Hepatocyte (in vitro differentiated cells): ENCODE measurements around the gene CORO2A. TPM values are rescaled to one million over a fixed set of nuclear protein-coding genes. Genes with fewer than 3 reads are reported as not detected.

ENCODE experiments used
- DNase-seq: peaks from one replicate; pipeline ENCODE4 v3.0.0-alpha.2; 2016; ENCODE audit warnings: low spot score
- H2AFZ ChIP-seq: fragments of 200-600 bp; sonication (generic); 2 replicates; pipeline ENCODE4 v1.6.0; 2016; ENCODE audit warnings: antibody characterized with exemption, mild to moderate bottlenecking
- H3K27ac ChIP-seq: fragments of 200-600 bp; sonication (generic); 2 replicates; pipeline ENCODE4 v1.5.1; 2016; ENCODE audit warnings: mild to moderate bottlenecking
- H3K27me3 ChIP-seq: fragments of 200-600 bp; sonication (generic); 2 replicates; pipeline ENCODE4 v1.6.1; 2016
- H3K36me3 ChIP-seq: fragments of 200-600 bp; sonication (generic); replicated peaks from 2 replicates; pipeline ENCODE4 v1.5.1; 2016; ENCODE audit warnings: low read depth; ENCODE audit not compliant: insufficient read depth
- H3K4me1 ChIP-seq: fragments of 200-600 bp; sonication (generic); 2 replicates; pipeline ENCODE4 v1.5.1; 2016; ENCODE audit warnings: mild to moderate bottlenecking, moderate library complexity; ENCODE audit not compliant: insufficient read depth
- H3K4me2 ChIP-seq: fragments of 200-600 bp; sonication (generic); 2 replicates; pipeline ENCODE4 v1.6.0; 2016
- H3K4me3 ChIP-seq: fragments of 200-600 bp; sonication (generic); 2 replicates; pipeline ENCODE4 v1.5.1; 2016; ENCODE audit warnings: mild to moderate bottlenecking
- H3K79me2 ChIP-seq: fragments of 200-600 bp; sonication (generic); 2 replicates; pipeline ENCODE4 v1.6.0; 2017; ENCODE audit warnings: mild to moderate bottlenecking
- H3K9me2 ChIP-seq: fragments of 200-600 bp; sonication (generic); replicated peaks from 2 replicates; pipeline ENCODE4 v1.6.0; 2017; ENCODE audit warnings: mild to moderate bottlenecking; ENCODE audit not compliant: insufficient read depth
- H3K9me3 ChIP-seq: fragments of 200-600 bp; sonication (generic); 2 replicates; pipeline ENCODE4 v1.5.1; 2016; ENCODE audit warnings: low read depth, mild to moderate bottlenecking
- H4K20me1 ChIP-seq: fragments of 200-600 bp; sonication (generic); 2 replicates; pipeline ENCODE4 v1.6.0; 2016; ENCODE audit warnings: mild to moderate bottlenecking; ENCODE audit not compliant: insufficient read depth, poor library complexity, severe bottlenecking
- EZH2 ChIP-seq: fragments of 200-600 bp; sonication (generic); IDR thresholded peaks from 2 replicates; pipeline ENCODE4 v1.6.1; 2016; ENCODE audit warnings: antibody characterized with exemption, mild to moderate bottlenecking, borderline replicate concordance
- EZH2phosphoT487 ChIP-seq: fragments of 200-600 bp; sonication (generic); IDR thresholded peaks from one replicate; pipeline ENCODE4 v1.6.1; 2018; ENCODE audit warnings: antibody characterized with exemption, mild to moderate bottlenecking, low read depth, moderate library complexity; ENCODE audit not compliant: unreplicated experiment, severe bottlenecking
- WGBS: methylation state at CpG from one replicate; pipeline ENCODE4 v1.1.6; 2016; ENCODE audit warnings: low lambda C conversion rate; ENCODE audit errors: missing lambda C conversion rate; 5-methylcytosine and 5-hydroxymethylcytosine counted together
- polyA plus RNA-seq: library from polyadenylated mRNA; unstranded; fragments of >200 nt; fragmentation: Nextera tagmentation; extraction: Ambion mirVana; gene quantifications from 2 replicates; pipeline ENCODE4 v1.2.1, GENCODE V29; 2016
- total RNA-seq: library from RNA; depleted of rRNA; stranded (reverse); fragments of >200 nt; gene quantifications from 2 replicates; pipeline ENCODE4 v1.2.3, GENCODE V29; 2014
- TF ChIP-seq, protein P1 (sequence below): fragments of 200-600 bp; sonication (generic); IDR thresholded peaks from 2 replicates; pipeline ENCODE4 v1.5.1; 2016; ENCODE audit warnings: antibody characterized with exemption, mild to moderate bottlenecking; ENCODE audit not compliant: poor library complexity

Gene CORO2A
- total and polyA plus RNA-seq, 2 experiments from 2014 or later = 12.8 to 24.6 TPM

- no peak overlapping the region for H3K4me3 ChIP-seq
- H3K4me2 ChIP-seq = no peak overlapping the region
- 94% methylated on average over 2 of the region's 2 CpGs for WGBS
- no peaks in the 10 kb centered on the region for H3K4me1 ChIP-seq
- H3K27ac ChIP-seq = no peak overlapping the region
- no peaks in the 10 kb centered on the region for H3K9me2 ChIP-seq
- TF ChIP-seq, protein P1, sequence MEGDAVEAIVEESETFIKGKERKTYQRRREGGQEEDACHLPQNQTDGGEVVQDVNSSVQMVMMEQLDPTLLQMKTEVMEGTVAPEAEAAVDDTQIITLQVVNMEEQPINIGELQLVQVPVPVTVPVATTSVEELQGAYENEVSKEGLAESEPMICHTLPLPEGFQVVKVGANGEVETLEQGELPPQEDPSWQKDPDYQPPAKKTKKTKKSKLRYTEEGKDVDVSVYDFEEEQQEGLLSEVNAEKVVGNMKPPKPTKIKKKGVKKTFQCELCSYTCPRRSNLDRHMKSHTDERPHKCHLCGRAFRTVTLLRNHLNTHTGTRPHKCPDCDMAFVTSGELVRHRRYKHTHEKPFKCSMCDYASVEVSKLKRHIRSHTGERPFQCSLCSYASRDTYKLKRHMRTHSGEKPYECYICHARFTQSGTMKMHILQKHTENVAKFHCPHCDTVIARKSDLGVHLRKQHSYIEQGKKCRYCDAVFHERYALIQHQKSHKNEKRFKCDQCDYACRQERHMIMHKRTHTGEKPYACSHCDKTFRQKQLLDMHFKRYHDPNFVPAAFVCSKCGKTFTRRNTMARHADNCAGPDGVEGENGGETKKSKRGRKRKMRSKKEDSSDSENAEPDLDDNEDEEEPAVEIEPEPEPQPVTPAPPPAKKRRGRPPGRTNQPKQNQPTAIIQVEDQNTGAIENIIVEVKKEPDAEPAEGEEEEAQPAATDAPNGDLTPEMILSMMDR = no peak
- TF ChIP-seq EZH2phosphoT487 (no peak), EZH2 (no peak)
- no peaks in the 10 kb centered on the region for H3K9me3 ChIP-seq
- no peaks in the 10 kb centered on the region for H3K27me3 ChIP-seq
- H3K36me3 ChIP-seq = no peaks in the 10 kb centered on the region
- no peak overlapping the region for H2AFZ ChIP-seq
- DNase-seq = no peak
- H4K20me1 ChIP-seq = no peaks in the 10 kb centered on the region
- H3K79me2 ChIP-seq = no peaks in the 10 kb centered on the region
Observed at GRCh38 chr9:98217255-98217654, 24.8 kb upstream of the CORO2A start.

- no peaks in the 10 kb centered on the region for H3K4me1 ChIP-seq
- no peaks in the 10 kb centered on the region for H3K27me3 ChIP-seq
- H2AFZ ChIP-seq = no peak overlapping the region
- no peak for DNase-seq
- no peak overlapping the region for H3K27ac ChIP-seq
- TF ChIP-seq EZH2 = no peak
- TF ChIP-seq, protein P1 = no peak
- TF ChIP-seq EZH2phosphoT487 = no peak
- 100% methylated on average over 3 of the region's 3 CpGs for WGBS
- no peaks in the 10 kb centered on the region for H3K79me2 ChIP-seq
- H3K36me3 ChIP-seq = no peaks in the 10 kb centered on the region
- no peak overlapping the region for H3K4me2 ChIP-seq
- no peaks in the 10 kb centered on the region for H3K9me3 ChIP-seq
- H4K20me1 ChIP-seq = no peaks in the 10 kb centered on the region
- H3K9me2 ChIP-seq = no peaks in the 10 kb centered on the region
- H3K4me3 ChIP-seq = no peak overlapping the region
Observed at GRCh38 chr9:98216391-98216790, 24.0 kb upstream of the CORO2A start.

- Histone ChIP-seq H3K36me3 (no peaks in the 10 kb centered on the region), H3K4me3 (no peak overlapping the region), H3K27me3 (no peaks in the 10 kb centered on the region), H2AFZ (no peak overlapping the region), H3K9me3 (no peaks in the 10 kb centered on the region), H4K20me1 (no peaks in the 10 kb centered on the region), H3K79me2 (no peaks in the 10 kb centered on the region), H3K4me1 (no peaks in the 10 kb centered on the region), H3K4me2 (no peak overlapping the region), H3K9me2 (no peaks in the 10 kb centered on the region), H3K27ac (no peak overlapping the region)
- TF ChIP-seq, protein P1 = no peak
- 82% methylated on average over 8 of the region's 9 CpGs for WGBS
- no peak for DNase-seq
Observed at GRCh38 chr9:98215821-98216220, 23.4 kb upstream of the CORO2A start.

GRCh38 chr9:98215271-98215670 is 22.8 kb upstream of the CORO2A start:
- no peaks in the 10 kb centered on the region for H3K79me2 ChIP-seq
- H2AFZ ChIP-seq = no peak overlapping the region
- no peaks in the 10 kb centered on the region for H3K27me3 ChIP-seq
- 92% methylated on average over 5 of the region's 5 CpGs for WGBS
- H3K4me2 ChIP-seq = no peak overlapping the region
- no peaks in the 10 kb centered on the region for H3K4me1 ChIP-seq
- no peak for DNase-seq
- TF ChIP-seq EZH2 = no peak
- TF ChIP-seq, protein P1 = no peak
- TF ChIP-seq EZH2phosphoT487 = no peak
- H3K36me3 ChIP-seq = no peaks in the 10 kb centered on the region
- H3K4me3 ChIP-seq = no peak overlapping the region
- no peaks in the 10 kb centered on the region for H3K9me2 ChIP-seq
- H4K20me1 ChIP-seq = no peaks in the 10 kb centered on the region
- H3K9me3 ChIP-seq = no peaks in the 10 kb centered on the region
- no peak overlapping the region for H3K27ac ChIP-seq
